Dermis blood vessel endothelial cell (primary cell): Measurements from ENCODE around the gene C10orf143. TPM values are rescaled to one million over a fixed set of nuclear protein-coding genes. Genes with fewer than 3 reads are reported as not detected.

Experiments
- DNase-seq: peaks from one replicate; pipeline ENCODE4 v3.0.0; 2010
- total RNA-seq: library from RNA; depleted of rRNA; stranded (reverse); fragments of >200 nt; gene quantifications from 2 replicates; pipeline ENCODE4 v1.2.3, GENCODE V29; 2014

Gene C10orf143
- total RNA-seq, 1 donor from 2014 or later = 1.0 TPM

- DNase-seq = no peak
These were observed 58.4 kb downstream of the C10orf143 start for GRCh38 chr10:130052193-130052592.

- DNase-seq = no peak
These were observed 59.9 kb downstream of the C10orf143 start for GRCh38 chr10:130050721-130051120.

- no peak for DNase-seq
These were observed 60.6 kb downstream of the C10orf143 start for GRCh38 chr10:130049987-130050386.

- DNase-seq = no peak
These were observed 61.4 kb downstream of the C10orf143 start for GRCh38 chr10:130049244-130049643.

- no peak for DNase-seq
These were observed 62.5 kb downstream of the C10orf143 start for GRCh38 chr10:130048081-130048480.

GRCh38 chr10:130047336-130047735 lies 63.3 kb downstream of the C10orf143 start:
- DNase-seq = no peak

GRCh38 chr10:130046591-130046990 lies 64.0 kb downstream of the C10orf143 start:
- DNase-seq = no peak

- DNase-seq = no peak
These were observed 64.8 kb downstream of the C10orf143 start for GRCh38 chr10:130045801-130046321.

GRCh38 chr10:130045091-130045652 lies 65.5 kb downstream of the C10orf143 start:
- peak; percentile 20 for DNase-seq

GRCh38 chr10:130044067-130045061 lies 66.3 kb downstream of the C10orf143 start:
- no peak for DNase-seq

GRCh38 chr10:130043491-130043890 lies 67.1 kb downstream of the C10orf143 start:
- DNase-seq = no peak

GRCh38 chr10:130042381-130042780 lies 68.2 kb downstream of the C10orf143 start:
- no peak for DNase-seq

GRCh38 chr10:130041451-130042371 lies 68.9 kb downstream of the C10orf143 start:
- no peak for DNase-seq

GRCh38 chr10:130040817-130041330 lies 69.8 kb downstream of the C10orf143 start:
- no peak for DNase-seq

- DNase-seq = no peak
These were observed 70.3 kb downstream of the C10orf143 start for GRCh38 chr10:130040351-130040750.

- DNase-seq = no peak
These were observed 71.5 kb downstream of the C10orf143 start for GRCh38 chr10:130039141-130039540.

- no peak for DNase-seq
These were observed 72.0 kb downstream of the C10orf143 start for GRCh38 chr10:130038611-130039109.

GRCh38 chr10:130038019-130038555 lies 72.5 kb downstream of the C10orf143 start:
- no peak for DNase-seq

- no peak for DNase-seq
These were observed 73.4 kb downstream of the C10orf143 start for GRCh38 chr10:130037169-130037661.

- no peak for DNase-seq
These were observed 74.1 kb downstream of the C10orf143 start for GRCh38 chr10:130036296-130037065.

GRCh38 chr10:130029209-130029608 lies 81.4 kb downstream of the C10orf143 start:
- DNase-seq = no peak
